Omental fat pad (tissue), 4 donors: ENCODE results near the gene PDE6A. TPM values are rescaled to one million over a fixed set of nuclear protein-coding genes. Genes with fewer than 3 reads are reported as not detected.
A peak's percentile ranks its signal among the peaks of the same experiment; 100 is the strongest.

Experiments used
- ATAC-seq: fragments of 150-250 bp; one replicate; pipeline ENCODE4 v1.9.1; 2016; ENCODE audit warnings: mild to moderate bottlenecking, moderate library complexity; ENCODE audit not compliant: low FRiP score
- DNase-seq: peaks from one replicate; pipeline ENCODE4 v3.0.0-alpha.2; 2019; ENCODE audit warnings: low spot score
- total RNA-seq, 4 donors: library from RNA; depleted of rRNA; stranded (reverse); fragments of >200 nt; gene quantifications; one replicate each; pipeline ENCODE4 v1.1.0, GENCODE V29; 2016
- TF ChIP-seq, protein P1 (sequence below), 3 donors: fragments of 450-650 bp; IDR thresholded peaks; one replicate each; pipeline ENCODE4 v1.5.1; 2016 to 2017; ENCODE audit warnings: antibody characterized with exemption in 3 of 3, mild to moderate bottlenecking in 3 of 3, moderate library complexity in 2 of 3

PDE6A gene
- total RNA-seq, 4 donors from 2014 or later = not detected

DNA sequence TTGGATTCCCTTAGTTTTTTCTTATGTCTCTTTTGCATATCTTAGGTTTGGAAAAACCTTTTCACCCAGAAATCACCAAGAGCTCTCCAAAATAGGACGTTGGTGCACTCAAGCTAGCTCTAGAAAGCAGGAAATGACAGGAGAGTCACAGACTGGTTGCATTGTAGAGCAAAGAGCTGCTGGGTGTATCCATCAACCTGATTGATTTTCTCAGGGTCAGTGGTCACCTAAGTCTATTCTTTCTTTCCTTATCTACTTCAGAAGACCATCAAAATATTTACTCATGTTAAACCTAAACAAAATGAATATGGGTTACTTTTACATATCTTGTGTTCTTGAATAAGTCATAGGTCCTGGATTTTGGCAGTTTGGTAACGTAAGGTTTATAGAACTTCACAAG, 30.8 kb upstream of the PDE6A start:
- no peak for ATAC-seq
- no peak for DNase-seq
- TF ChIP-seq, protein P1, sequence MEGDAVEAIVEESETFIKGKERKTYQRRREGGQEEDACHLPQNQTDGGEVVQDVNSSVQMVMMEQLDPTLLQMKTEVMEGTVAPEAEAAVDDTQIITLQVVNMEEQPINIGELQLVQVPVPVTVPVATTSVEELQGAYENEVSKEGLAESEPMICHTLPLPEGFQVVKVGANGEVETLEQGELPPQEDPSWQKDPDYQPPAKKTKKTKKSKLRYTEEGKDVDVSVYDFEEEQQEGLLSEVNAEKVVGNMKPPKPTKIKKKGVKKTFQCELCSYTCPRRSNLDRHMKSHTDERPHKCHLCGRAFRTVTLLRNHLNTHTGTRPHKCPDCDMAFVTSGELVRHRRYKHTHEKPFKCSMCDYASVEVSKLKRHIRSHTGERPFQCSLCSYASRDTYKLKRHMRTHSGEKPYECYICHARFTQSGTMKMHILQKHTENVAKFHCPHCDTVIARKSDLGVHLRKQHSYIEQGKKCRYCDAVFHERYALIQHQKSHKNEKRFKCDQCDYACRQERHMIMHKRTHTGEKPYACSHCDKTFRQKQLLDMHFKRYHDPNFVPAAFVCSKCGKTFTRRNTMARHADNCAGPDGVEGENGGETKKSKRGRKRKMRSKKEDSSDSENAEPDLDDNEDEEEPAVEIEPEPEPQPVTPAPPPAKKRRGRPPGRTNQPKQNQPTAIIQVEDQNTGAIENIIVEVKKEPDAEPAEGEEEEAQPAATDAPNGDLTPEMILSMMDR (IDR thresholded peaks at IDR 0.05) = no peak

DNA sequence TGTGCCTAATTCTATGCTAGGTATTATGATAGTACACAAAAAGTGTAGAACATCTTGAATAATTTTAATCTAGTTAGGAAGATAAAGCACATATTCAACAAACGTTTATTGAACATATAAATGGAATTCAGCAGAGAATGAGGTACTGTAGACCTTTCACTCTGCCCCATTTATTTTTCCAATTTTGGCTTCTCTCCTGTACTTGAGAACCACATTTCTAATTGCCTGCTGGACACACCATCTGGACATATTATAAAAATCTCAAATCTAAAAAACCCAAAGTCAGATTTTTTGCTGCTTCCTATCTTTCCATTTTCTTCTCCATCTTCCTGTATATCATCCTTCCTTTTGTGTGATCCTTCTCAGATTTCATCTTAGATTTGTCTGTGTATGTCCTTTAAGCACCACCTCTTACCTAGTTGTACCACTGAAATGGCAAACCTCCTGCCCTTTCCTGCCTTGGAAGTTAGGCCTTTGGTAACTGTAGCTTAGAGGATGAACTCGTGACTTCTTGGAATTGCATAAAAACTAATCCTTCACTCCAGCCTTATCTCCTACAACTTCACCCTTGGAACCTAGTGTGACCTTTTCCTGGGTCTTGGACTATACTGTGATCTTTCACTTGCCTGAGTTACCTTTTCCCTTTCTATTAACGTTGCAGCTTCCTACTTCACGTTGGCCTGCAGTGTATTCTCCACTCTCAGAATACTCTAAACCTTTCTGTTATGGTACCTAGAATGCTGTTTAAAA, 24.8 kb upstream of the PDE6A start:
- DNase-seq (no peak), ATAC-seq (no peak)
- TF ChIP-seq, protein P1 (IDR thresholded peaks at IDR 0.05) = no peak

- DNase-seq (no peak), ATAC-seq (no peak)
- TF ChIP-seq, protein P1 (IDR thresholded peaks at IDR 0.05) = no peak
Measured at GRCh38 chr5:149966946-149967345, 22.4 kb upstream of the PDE6A start.

DNA sequence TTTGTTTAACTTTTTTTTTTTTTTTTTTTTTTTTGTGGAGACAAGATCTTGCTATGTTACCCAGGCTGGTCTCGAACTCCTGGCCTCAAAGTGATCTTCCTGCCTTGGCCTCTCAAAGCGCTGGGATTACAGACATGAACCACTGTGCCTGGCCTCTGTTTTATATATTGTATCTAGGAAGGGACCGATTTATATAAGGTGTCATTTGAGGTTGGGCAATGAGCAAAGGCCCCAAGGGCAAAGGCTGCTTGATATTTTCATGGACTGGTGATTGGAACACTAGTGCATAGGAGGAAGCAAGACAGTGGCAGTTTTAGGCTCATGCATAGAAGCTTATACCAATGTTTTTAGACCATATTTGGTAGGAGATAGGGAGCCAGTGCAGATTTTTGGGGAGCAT, 19.1 kb upstream of the PDE6A start:
- DNase-seq = no peak
- TF ChIP-seq, protein P1 (IDR thresholded peaks at IDR 0.05) = no peak

DNA sequence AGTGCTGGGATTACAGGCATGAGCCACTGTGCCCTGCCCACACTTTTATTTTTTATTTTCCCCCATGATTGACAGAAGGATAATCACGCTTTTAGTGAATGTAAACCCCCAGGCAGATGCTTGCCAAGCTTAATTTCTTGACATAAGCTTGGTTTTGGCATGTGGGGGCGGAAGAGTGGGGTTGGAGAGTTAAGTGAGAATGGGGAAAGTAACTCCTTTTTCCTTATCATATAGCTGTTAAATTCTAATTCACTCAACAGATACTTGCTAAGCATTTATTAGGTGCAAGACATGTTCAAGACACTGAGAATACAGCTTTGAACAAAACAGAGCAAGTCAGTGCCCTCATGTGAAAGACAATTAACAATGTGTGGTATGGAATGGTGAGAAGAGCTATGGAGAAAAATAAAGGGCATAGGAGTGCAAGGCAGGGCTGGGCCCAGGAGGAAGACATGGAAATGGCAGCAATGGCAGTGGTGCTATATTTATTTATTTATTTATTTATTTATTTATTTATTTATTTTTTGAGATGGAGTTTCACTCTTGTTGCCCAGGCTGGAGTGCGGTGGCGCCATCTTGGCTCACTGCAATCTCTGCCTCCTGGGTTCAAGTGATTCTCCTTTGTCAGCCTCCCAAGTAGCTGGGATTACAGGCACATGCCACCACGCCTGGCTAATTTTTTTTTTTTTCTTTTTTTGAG, 18.2 kb upstream of the PDE6A start:
- no peak for ATAC-seq
- TF ChIP-seq, protein P1 (IDR thresholded peaks at IDR 0.05) = no peak
- no peak for DNase-seq

More for the DNA sequence above, 19.1 kb upstream of the PDE6A start:
- ATAC-seq = no peak

DNA sequence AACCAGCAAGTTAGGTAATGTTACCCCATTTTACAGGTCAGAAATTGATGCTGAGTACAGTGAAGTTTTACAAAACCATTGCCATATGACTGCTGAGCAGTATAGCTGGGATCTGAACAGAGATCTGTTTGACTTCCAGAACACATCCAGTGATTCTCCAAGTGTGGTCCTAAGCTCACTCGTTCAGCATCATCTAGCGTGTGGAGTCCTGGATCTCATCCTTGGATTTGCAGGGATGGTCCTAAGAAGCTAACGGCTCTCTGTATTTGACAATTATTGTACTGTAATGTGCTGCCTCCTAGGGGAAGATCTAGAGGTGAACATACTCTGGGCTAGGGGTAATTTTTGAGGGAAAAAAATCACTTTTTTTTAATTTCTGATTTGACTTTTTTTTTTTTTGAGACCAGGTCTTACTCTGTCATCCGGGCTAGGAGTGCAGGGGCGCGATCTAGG, 17.4 kb upstream of the PDE6A start:
- TF ChIP-seq, protein P1 (IDR thresholded peaks at IDR 0.05) = no peak
- no peak for DNase-seq
- peak; percentile 30 for ATAC-seq
